ENCODE data around the gene FAM229A. TPM values are rescaled to one million over a fixed set of nuclear protein-coding genes. Genes with fewer than 3 reads are reported as not detected.

Gene FAM229A
- total and polyA plus RNA-seq, 2 of the 8 experiments (the other 6 are each of a cell fraction or from before 2014, with no cell fraction given): 4.1 to 4.2 TPM

Other genes with a start within 250 kb of the FAM229A start
- gene TXLNA, start 182.8 kb downstream of the FAM229A start, total RNA-seq (2021; fragmentation: NEBNext Ultra II Directional; extraction: Animal tissue kit (Norgen Biotek cat#: 25700)): 45.4 and 46.9 TPM in 2 replicates
- 31.3 and 31.6 TPM in 2 replicates for gene TXLNA, start 182.8 kb downstream of the FAM229A start, polyA plus RNA-seq (2011; rRNA removed)
- gene CCDC28B, start 161.9 kb downstream of the FAM229A start, total RNA-seq (2021; fragmentation: NEBNext Ultra II Directional; extraction: Animal tissue kit (Norgen Biotek cat#: 25700)): 17.1 and 20.9 TPM in 2 replicates
- 16.7 and 18.4 TPM in 2 replicates for gene CCDC28B, start 161.9 kb downstream of the FAM229A start, polyA plus RNA-seq (2011; rRNA removed)
- gene IQCC, start 156.8 kb downstream of the FAM229A start, total RNA-seq (2021; fragmentation: NEBNext Ultra II Directional; extraction: Animal tissue kit (Norgen Biotek cat#: 25700)): 4.2 and 4.3 TPM in 2 replicates
- 1.9 and 2.5 TPM in 2 replicates for gene IQCC, start 156.8 kb downstream of the FAM229A start, polyA plus RNA-seq (2011; rRNA removed)
- gene DCDC2B, start 153.4 kb downstream of the FAM229A start, total RNA-seq (2021; fragmentation: NEBNext Ultra II Directional; extraction: Animal tissue kit (Norgen Biotek cat#: 25700)): not detected in 2 replicates
- gene DCDC2B, start 153.4 kb downstream of the FAM229A start, polyA plus RNA-seq (2011; rRNA removed): not detected in 2 replicates
- gene TMEM234, start 140.1 kb downstream of the FAM229A start, total RNA-seq (2021; fragmentation: NEBNext Ultra II Directional; extraction: Animal tissue kit (Norgen Biotek cat#: 25700)): 8.9 TPM in 2 replicates
- 8.6 and 8.7 TPM in 2 replicates for gene TMEM234, start 140.1 kb downstream of the FAM229A start, polyA plus RNA-seq (2011; rRNA removed)
- gene EIF3I, start 140.1 kb downstream of the FAM229A start, total RNA-seq (2021; fragmentation: NEBNext Ultra II Directional; extraction: Animal tissue kit (Norgen Biotek cat#: 25700)): 243 and 247 TPM in 2 replicates
- gene EIF3I, start 140.1 kb downstream of the FAM229A start, polyA plus RNA-seq (2011; rRNA removed): 345 and 346 TPM in 2 replicates
- 3.2 and 3.9 TPM in 2 replicates for gene FAM167B, start 115.3 kb downstream of the FAM229A start, total RNA-seq (2021; fragmentation: NEBNext Ultra II Directional; extraction: Animal tissue kit (Norgen Biotek cat#: 25700))
- gene FAM167B, start 115.3 kb downstream of the FAM229A start, polyA plus RNA-seq (2011; rRNA removed): 2.8 and 4.2 TPM in 2 replicates
- 71.6 and 75.3 TPM in 2 replicates for gene LCK, start 111.2 kb downstream of the FAM229A start, total RNA-seq (2021; fragmentation: NEBNext Ultra II Directional; extraction: Animal tissue kit (Norgen Biotek cat#: 25700))
- 99.2 and 122 TPM in 2 replicates for gene LCK, start 111.2 kb downstream of the FAM229A start, polyA plus RNA-seq (2011; rRNA removed)
- gene HDAC1, start 70.4 kb downstream of the FAM229A start, total RNA-seq (2021; fragmentation: NEBNext Ultra II Directional; extraction: Animal tissue kit (Norgen Biotek cat#: 25700)): 111 and 112 TPM in 2 replicates
- gene HDAC1, start 70.4 kb downstream of the FAM229A start, polyA plus RNA-seq (2011; rRNA removed): 98.6 and 125 TPM in 2 replicates
- 536 and 557 TPM in 2 replicates for gene MARCKSL1, start 26.3 kb downstream of the FAM229A start, total RNA-seq (2021; fragmentation: NEBNext Ultra II Directional; extraction: Animal tissue kit (Norgen Biotek cat#: 25700))
- gene MARCKSL1, start 26.3 kb downstream of the FAM229A start, polyA plus RNA-seq (2011; rRNA removed): 558 and 618 TPM in 2 replicates
- gene TSSK3, start 54 bp upstream of the FAM229A start, total RNA-seq (2021; fragmentation: NEBNext Ultra II Directional; extraction: Animal tissue kit (Norgen Biotek cat#: 25700)): 1.2 and 1.5 TPM in 2 replicates
- 1.2 and 1.9 TPM in 2 replicates for gene TSSK3, start 54 bp upstream of the FAM229A start, polyA plus RNA-seq (2011; rRNA removed)
- 40.7 and 42.9 TPM in 2 replicates for gene BSDC1, start 32.0 kb upstream of the FAM229A start, total RNA-seq (2021; fragmentation: NEBNext Ultra II Directional; extraction: Animal tissue kit (Norgen Biotek cat#: 25700))
- gene BSDC1, start 32.0 kb upstream of the FAM229A start, polyA plus RNA-seq (2011; rRNA removed): 23.3 and 24.8 TPM in 2 replicates
- 3.5 and 3.7 TPM in 2 replicates for gene ZBTB8B, start 102.6 kb upstream of the FAM229A start, total RNA-seq (2021; fragmentation: NEBNext Ultra II Directional; extraction: Animal tissue kit (Norgen Biotek cat#: 25700))
- 1.2 and 1.3 TPM in 2 replicates for gene ZBTB8B, start 102.6 kb upstream of the FAM229A start, polyA plus RNA-seq (2011; rRNA removed)
- 8.9 and 10.4 TPM in 2 replicates for gene ZBTB8A, start 176.9 kb upstream of the FAM229A start, total RNA-seq (2021; fragmentation: NEBNext Ultra II Directional; extraction: Animal tissue kit (Norgen Biotek cat#: 25700))
- 2.3 and 2.9 TPM in 2 replicates for gene ZBTB8A, start 176.9 kb upstream of the FAM229A start, polyA plus RNA-seq (2011; rRNA removed)